GM12892 (cell line): ENCODE measurements around the gene PEPD.

Experiments used
- DNase-seq: peaks from one replicate; pipeline ENCODE4 v3.0.0; 2011; ENCODE audit not compliant: insufficient read length
- FAIRE-seq: peaks from 2 replicates; lab custom pipeline; 2011; peaks lifted over from hg19 to GRCh38; lab: Jason Lieb, UNC
- POLR2A ChIP-seq: IDR thresholded peaks from 2 replicates; pipeline ENCODE4 v1.6.1; 2011; ENCODE audit warnings: low read depth, low read length, control low read depth
- POLR2AphosphoS5 ChIP-seq: IDR thresholded peaks from 2 replicates; pipeline ENCODE4 v1.6.1; 2011; ENCODE audit warnings: low read depth, low read length, control low read depth
- TAF1 ChIP-seq: IDR thresholded peaks from 2 replicates; pipeline ENCODE4 v1.6.1; 2011; ENCODE audit warnings: low read depth, mild to moderate bottlenecking, control low read depth, low read length, borderline replicate concordance

The PEPD gene

DNA sequence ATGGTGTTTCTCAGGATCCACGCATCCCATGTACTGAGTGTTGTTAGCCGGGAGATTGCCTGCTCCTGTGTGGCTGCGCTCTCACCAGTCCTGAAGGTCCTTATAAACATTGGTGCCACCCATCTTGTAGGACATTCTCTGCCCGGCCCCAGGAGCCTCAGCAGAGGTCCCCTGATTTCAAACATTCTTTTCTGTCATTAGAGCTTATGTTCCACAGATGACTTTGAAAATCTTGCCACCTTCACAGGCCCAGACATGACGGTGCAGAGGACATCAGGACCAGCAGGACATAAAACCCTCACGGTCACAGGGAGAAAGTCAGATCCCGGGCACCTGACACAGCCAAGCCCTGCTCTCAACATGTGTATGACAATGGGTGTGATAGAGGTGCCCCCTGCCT, 33.2 kb upstream of the PEPD start:
- FAIRE-seq (no peak), DNase-seq (no peak)
- TF ChIP-seq POLR2AphosphoS5 (no peak), TAF1 (no peak), POLR2A (no peak)

DNA sequence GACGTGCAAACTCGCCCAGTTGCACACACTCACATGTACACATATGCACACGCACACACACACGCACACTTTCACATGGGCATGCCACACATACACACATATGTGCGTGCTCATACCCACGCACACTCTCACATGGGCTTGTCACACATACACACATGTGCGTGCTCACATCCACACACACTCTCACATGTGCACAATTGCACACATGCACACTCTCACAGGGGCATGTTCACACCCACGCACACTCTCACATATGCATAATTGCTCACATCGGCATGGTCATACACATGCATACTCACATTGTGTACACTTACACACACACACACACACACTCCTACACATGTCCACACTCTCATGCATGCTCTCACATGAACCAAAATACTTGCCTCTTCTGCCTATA, 32.8 kb upstream of the PEPD start:
- DNase-seq (no peak), FAIRE-seq (no peak)
- TF ChIP-seq TAF1: no peak
- no peak for TF ChIP-seq POLR2AphosphoS5
- no peak for TF ChIP-seq POLR2A

DNA sequence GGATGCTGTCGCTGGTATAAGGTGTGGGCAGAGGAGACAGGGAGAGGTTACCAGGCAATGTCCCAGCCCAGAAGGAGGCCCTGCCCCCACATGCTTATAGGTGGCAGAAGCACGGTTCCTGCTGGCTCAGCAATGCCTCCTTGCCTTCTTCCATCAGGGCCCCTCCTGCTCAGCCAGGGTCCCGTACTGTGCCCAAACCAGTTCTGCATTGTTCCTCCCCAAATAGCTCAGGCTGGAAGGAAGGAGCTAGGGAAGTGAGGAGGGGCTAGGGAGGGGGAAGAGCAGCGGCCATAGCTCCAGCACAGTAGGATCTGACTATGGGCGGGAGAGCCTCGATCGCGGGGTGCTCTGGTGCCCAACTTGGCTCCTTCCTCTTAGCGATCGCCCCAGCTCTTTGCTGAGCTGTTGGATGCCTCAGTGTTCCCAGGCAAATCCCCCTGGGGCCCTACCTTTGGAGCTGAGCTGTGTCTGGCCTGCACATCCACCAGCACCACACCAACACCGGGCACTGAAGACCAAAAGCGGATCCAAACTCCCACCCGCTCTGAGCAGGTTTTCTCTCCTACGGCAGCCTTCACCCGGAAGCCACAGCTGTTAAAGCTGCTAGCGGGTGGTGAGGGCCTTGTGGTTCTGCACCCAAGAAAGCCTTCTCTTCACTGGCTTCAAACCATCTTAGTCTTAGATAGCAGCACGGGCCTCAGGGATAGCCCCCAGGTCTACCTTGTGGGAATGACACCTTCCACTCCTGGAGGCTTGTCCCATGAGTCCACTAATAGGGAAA, 32.1 kb upstream of the PEPD start:
- DNase-seq: no peak
- TF ChIP-seq TAF1 (no peak), POLR2A (no peak), POLR2AphosphoS5 (no peak)

DNA sequence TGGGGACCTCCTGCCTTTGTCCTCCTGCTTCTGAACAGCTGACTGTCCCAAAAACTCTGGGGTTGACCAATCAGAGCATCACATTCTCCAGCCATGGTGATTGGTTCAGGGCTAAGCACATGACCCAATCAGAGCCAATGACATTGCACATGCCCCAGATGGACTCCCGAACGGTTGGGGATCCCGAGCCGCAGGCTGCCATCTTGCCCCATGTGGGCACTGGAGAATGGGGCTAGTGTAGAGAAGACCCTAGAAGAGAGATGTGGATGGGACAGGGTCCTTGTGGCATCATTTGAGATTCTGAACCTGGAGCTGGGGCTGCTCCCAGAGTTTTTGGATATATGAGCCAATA, 31.3 kb upstream of the PEPD start:
- DNase-seq (no peak), FAIRE-seq (no peak)
- TF ChIP-seq POLR2AphosphoS5: no peak
- no peak for TF ChIP-seq POLR2A
- TF ChIP-seq TAF1: no peak

More for the DNA sequence above, 32.1 kb upstream of the PEPD start:
- FAIRE-seq: no peak

DNA sequence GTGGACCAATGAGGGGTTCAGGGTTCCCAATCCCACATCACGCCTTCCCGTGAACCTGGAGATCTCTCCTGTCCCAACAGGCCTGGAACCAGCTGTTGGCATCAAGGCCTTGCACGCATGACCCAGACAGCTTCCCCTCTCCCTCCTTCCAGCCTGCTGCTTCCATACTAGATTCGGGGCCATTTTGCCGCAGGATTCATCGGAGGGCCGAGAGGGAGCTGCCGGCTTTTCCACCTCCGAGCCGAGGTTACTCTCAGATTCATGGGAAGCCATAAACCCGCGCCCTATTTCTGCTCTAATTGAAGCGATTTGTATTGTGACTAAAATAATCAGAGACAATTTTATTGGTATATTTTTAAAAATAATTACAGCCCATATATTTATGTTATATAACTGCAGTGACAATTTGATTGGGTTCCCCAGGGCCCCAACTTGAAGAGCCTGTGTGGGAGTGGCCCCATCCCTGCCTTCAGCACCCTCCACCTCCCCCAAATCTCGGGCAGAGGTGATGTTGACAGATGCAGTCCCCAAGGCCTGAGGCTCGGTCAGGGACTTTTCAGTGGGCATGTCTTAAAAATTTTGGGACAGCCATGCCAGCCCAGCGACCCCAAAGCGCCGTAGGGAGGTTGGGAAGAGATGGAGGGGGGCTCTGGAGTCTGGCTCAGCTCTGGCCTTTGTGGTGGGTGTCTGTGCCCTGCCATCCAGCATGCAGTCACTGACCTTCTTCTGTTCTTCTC, 30.8 kb upstream of the PEPD start:
- DNase-seq (no peak), FAIRE-seq (no peak)
- no peak for TF ChIP-seq POLR2A
- TF ChIP-seq POLR2AphosphoS5: no peak
- TF ChIP-seq TAF1: no peak

DNA sequence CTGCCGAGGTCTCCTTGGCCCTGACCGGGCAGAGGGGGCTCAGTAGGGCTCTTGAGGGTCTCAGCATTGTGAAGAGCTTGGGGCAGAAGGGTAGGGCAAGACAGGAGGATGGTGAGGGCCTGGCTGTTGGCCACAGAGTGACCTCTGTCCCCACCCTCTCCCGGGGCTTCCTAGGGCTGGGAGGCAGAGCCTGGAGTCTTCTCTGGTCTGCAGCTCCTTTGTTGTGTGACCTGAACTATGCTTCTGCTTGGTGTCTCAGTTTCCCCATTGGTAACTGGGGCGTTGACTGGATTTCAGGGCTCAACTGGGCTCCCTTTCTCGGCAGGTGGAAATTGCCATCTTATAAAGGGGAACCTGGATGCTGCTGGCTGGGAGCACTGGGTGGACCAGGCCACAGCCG, 30.1 kb upstream of the PEPD start:
- no peak for TF ChIP-seq POLR2AphosphoS5
- no peak for TF ChIP-seq TAF1
- TF ChIP-seq POLR2A: no peak
- no peak for FAIRE-seq
- no peak for DNase-seq

DNA sequence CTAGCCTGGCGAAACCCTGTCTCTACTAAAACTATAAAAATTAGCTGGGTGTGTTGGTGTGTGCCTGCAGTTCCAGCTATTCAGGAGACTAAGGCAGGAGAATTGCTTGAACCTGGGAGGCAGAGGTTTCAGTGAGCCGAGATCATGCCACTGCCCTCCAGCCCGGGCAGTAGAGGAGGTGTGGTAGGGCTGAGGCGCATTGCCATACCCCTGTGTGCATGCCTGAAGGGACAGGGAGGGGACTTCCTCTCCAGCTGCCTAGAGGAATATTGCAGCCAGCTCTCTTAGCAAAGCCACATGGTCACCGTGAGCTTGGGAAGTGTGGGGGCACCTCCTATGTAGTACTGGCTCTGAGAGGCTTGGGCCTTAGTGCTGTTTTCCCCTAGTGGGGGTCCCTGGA, 29.2 kb upstream of the PEPD start:
- TF ChIP-seq POLR2A (no peak), POLR2AphosphoS5 (no peak), TAF1 (no peak)
- FAIRE-seq: no peak
- no peak for DNase-seq

DNA sequence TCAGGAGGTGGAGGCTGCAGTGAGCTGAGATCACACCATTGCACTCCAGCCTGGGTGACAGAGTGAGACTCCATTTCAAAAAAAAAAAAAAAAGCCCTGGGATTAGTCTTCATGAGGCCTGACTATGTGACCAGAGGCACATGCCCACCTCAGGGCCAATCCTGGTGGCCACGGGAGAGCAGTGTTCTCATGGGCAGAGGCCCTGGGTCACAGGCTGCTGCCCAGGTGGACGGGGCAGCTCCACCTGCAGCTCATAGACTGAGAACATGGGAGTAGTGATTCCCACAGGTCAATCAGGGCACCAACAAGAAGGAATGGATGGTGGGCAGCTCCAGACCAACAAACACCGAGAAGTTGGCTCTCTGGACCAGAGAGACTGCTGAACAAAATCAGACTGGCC, 26.1 kb upstream of the PEPD start:
- TF ChIP-seq POLR2A: no peak
- TF ChIP-seq POLR2AphosphoS5: no peak
- no peak for TF ChIP-seq TAF1
- DNase-seq (no peak), FAIRE-seq (no peak)

DNA sequence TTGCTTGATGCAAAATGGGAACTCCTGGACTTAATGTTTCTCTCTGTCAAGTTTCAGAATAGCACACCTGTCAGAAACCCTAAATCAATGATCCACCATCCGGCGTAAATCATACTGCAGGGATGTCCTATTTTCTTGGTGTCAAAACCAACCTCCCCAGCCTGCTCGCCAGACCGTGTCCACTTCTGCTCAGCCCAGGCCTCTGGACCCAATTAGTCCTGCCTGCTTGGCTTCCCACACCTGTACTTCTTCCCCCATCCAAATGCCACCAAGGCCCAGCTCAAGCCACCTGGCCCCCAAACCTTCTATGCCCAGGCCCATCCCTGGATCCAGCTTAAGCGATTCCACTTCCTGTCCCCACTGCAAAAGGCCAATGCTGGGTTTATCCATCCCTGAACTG, 25.1 kb upstream of the PEPD start:
- DNase-seq (no peak), FAIRE-seq (no peak)
- TF ChIP-seq TAF1 (no peak), POLR2AphosphoS5 (no peak), POLR2A (no peak)

DNA sequence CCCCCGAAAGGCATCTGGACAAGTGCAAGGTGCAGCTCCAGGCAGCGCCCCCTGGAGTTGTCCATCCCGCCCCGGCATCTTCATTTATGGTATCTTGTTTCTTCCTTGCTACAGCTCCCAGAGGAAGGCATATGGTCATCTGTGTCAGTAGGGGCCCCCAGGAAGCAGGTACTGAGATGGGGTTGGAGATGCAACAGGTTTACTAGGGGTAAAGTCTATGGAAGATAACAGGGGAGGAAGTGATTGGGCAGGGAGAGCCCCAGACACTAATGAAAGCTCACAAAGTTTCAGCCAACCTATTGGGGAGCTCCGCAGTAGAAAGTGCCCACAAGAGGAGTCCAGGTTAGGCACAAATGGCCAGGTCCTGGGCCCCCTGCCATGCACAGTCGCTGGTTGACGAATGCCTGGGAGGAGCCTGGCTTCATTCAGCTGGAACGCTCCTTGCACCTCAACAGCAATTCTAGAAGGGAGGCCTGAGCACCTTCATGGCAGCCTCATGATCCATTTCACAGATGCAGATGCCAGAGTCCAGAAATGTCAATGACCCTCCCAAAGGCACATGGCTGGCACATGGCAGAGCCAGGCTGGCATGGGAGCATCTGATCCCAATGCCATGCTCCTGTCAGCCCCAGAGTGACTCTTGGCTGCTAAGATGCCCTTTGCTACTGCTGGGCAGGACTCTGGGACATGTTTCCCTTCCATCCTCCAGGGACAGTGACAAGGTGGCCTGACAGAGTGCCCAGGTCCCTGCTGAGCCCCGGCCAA, 23.8 kb upstream of the PEPD start:
- DNase-seq (no peak), FAIRE-seq (no peak)
- no peak for TF ChIP-seq POLR2A
- no peak for TF ChIP-seq TAF1
- TF ChIP-seq POLR2AphosphoS5: no peak

DNA sequence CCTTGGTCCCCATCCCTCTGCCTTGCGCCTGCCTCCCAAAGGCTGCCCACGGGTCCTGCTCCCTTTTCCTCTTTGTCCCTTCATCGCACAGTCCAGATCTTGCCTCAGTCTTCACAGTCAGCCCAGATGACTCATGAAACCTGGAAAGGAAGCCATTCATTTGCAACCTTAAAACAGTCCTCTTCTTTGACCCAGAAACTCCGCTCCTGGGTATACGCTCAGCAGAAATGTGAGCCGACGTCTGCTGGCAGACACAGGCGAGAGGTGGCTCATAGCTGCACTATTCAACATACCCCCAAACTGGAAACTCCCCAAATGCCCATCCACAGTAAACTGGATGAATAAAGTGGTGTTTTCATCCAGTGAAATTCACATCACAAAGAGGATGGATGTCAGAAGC, 13.6 kb upstream of the PEPD start:
- TF ChIP-seq TAF1 (no peak), POLR2AphosphoS5 (no peak), POLR2A (no peak)
- FAIRE-seq (no peak), DNase-seq (no peak)
